NCI-H1105 (cell line): ENCODE measurements around the gene FPR2.
"Not testable (repeated sequence)": the region's sequence is repeated elsewhere in the genome, so short reads cannot be mapped to it uniquely, and the experiment has no call there.

Experiments used
- DNase-seq: peaks from one replicate; lab custom pipeline; 2025; lab: John Stamatoyannopoulos, UW

The FPR2 gene

GRCh38 chr19:51739466-51740213, 21.3 kb upstream of the FPR2 start:
- no peak for DNase-seq

- no peak for DNase-seq
These were observed 20.6 kb upstream of the FPR2 start for GRCh38 chr19:51740356-51740755.

GRCh38 chr19:51742789-51743188, 18.2 kb upstream of the FPR2 start:
- DNase-seq: no peak

GRCh38 chr19:51743405-51743804, 17.6 kb upstream of the FPR2 start:
- DNase-seq: no peak

GRCh38 chr19:51746731-51747130, 14.2 kb upstream of the FPR2 start:
- DNase-seq: no peak

GRCh38 chr19:51749979-51750378, 11.0 kb upstream of the FPR2 start:
- no peak for DNase-seq

GRCh38 chr19:51750400-51751094, 10.4 kb upstream of the FPR2 start:
- no peak for DNase-seq

- DNase-seq: no peak
These were observed 9.3 kb upstream of the FPR2 start, which contains the start of gene FPR1 for GRCh38 chr19:51751655-51752054. FPR1 (minus strand) TSS chr19:51751878; CDS start chr19:51746994, 4,884 bp downstream.

GRCh38 chr19:51754109-51754508, 6.9 kb upstream of the FPR2 start:
- no peak for DNase-seq

- no peak for DNase-seq
These were observed 6.2 kb upstream of the FPR2 start for GRCh38 chr19:51754770-51755169.

- no peak for DNase-seq
These were observed 5.4 kb upstream of the FPR2 start for GRCh38 chr19:51755571-51755970.

GRCh38 chr19:51761696-51762095, 716 bp downstream of the FPR2 start:
- DNase-seq: no peak

- no peak for DNase-seq
These were observed 4.1 kb downstream of the FPR2 start for GRCh38 chr19:51765086-51765485.

- DNase-seq: no peak
These were observed 5.5 kb downstream of the FPR2 start for GRCh38 chr19:51766461-51766860.

- no peak for DNase-seq
These were observed 10.6 kb downstream of the FPR2 start for GRCh38 chr19:51771376-51772130.

- DNase-seq: no peak
These were observed 12.0 kb downstream of the FPR2 start for GRCh38 chr19:51772977-51773376.

- DNase-seq: not testable (repeated sequence)
These were observed 15.6 kb downstream of the FPR2 start for GRCh38 chr19:51776561-51776960.

GRCh38 chr19:51777570-51778462, 16.8 kb downstream of the FPR2 start:
- peak; percentile 78 for DNase-seq

- DNase-seq: no peak
These were observed 18.2 kb downstream of the FPR2 start for GRCh38 chr19:51779181-51779580.

GRCh38 chr19:51779703-51780102, 18.7 kb downstream of the FPR2 start:
- no peak for DNase-seq

- DNase-seq: no peak
These were observed 19.3 kb downstream of the FPR2 start for GRCh38 chr19:51780270-51780669.

GRCh38 chr19:51781999-51782398, 21.0 kb downstream of the FPR2 start:
- no peak for DNase-seq
